IPS DF 6.9 (cell line): ENCODE data around the gene ZNF335.
"Not testable (repeated sequence)": the region's sequence is repeated elsewhere in the genome, so short reads cannot be mapped to it uniquely, and the experiment has no call there.

Source experiments
- DNase-seq: peaks from one replicate; pipeline ENCODE4 v3.0.0-alpha.2; 2013; ENCODE audit warnings: low read depth, low spot score
- H3K27ac ChIP-seq: one replicate; pipeline ENCODE4 v1.5.1; 2013; ENCODE audit warnings: low read length, control low read depth
- H3K27me3 ChIP-seq: 2 replicates; pipeline ENCODE4 v1.6.1; 2013; ENCODE audit warnings: mild to moderate bottlenecking, low read length; ENCODE audit not compliant: control insufficient read depth, insufficient read depth
- H3K36me3 ChIP-seq: 2 replicates; pipeline ENCODE4 v1.6.1; 2013; ENCODE audit warnings: low read length; ENCODE audit not compliant: control insufficient read depth, insufficient read depth
- H3K4me1 ChIP-seq: 2 replicates; pipeline ENCODE4 v1.6.1; 2013; ENCODE audit warnings: low read length; ENCODE audit not compliant: control insufficient read depth, insufficient read depth
- H3K4me3 ChIP-seq: 2 replicates; pipeline ENCODE4 v1.5.1; 2013; ENCODE audit warnings: mild to moderate bottlenecking, low read length
- H3K9me3 ChIP-seq: 2 replicates; pipeline ENCODE4 v1.6.1; 2013; ENCODE audit warnings: low read length, inconsistent platforms; ENCODE audit not compliant: control insufficient read depth, insufficient read depth
- WGBS: extraction: QIAGEN DNeasy Blood & Tissue Kit; methylation state at CpG from one replicate; pipeline ENCODE4 v1.1.7; 2013; ENCODE audit warnings: mixed read lengths, missing lambda C conversion rate; ENCODE audit not compliant: insufficient read length, insufficient coverage; 5-methylcytosine and 5-hydroxymethylcytosine counted together

Gene ZNF335

GRCh38 chr20:45933266-45934045, 38.5 kb downstream of the ZNF335 start:
- no peaks in the 10 kb centered on the region for H3K27me3 ChIP-seq
- H3K4me3 ChIP-seq: peak overlapping the region; percentile 77; the same call in 1 of the 2 replicates
- DNase-seq: peak; percentile 89
- H3K9me3 ChIP-seq: no peaks in the 10 kb centered on the region
- H3K4me1 ChIP-seq: no peaks in the 10 kb centered on the region
- no CpG with 5 or more reads among the region's 22 CpGs for WGBS
- peaks cover 5% of the 10 kb centered on the region; the same call in 1 of the 2 replicates for H3K36me3 ChIP-seq
- H3K27ac ChIP-seq: peak overlapping the region; percentile 25

DNA sequence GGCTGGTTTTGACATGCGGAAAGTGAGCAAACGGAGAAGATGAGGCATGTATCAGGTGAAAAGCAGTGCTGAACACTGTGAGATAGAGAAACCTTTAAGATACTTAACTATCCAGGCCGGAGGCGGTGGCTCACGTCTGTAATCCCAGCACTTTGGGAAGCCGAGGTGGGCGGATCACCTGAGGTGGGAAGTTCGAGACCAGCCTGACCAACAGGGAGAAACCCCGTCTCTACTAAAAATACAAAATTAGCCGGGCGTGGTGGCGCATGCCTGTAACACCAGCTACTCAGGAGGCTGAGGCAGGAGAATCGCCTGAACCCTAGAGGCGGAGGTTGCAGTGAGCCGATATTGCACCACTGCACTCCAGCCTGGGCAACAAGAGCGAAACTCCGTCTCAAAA, 40.3 kb downstream of the ZNF335 start:
- no CpG with 5 or more reads among the region's 17 CpGs for WGBS
- not testable (repeated sequence) for H3K4me3 ChIP-seq, H3K9me3 ChIP-seq, DNase-seq, H3K4me1 ChIP-seq, H3K27ac ChIP-seq, H3K27me3 ChIP-seq, H3K36me3 ChIP-seq

DNA sequence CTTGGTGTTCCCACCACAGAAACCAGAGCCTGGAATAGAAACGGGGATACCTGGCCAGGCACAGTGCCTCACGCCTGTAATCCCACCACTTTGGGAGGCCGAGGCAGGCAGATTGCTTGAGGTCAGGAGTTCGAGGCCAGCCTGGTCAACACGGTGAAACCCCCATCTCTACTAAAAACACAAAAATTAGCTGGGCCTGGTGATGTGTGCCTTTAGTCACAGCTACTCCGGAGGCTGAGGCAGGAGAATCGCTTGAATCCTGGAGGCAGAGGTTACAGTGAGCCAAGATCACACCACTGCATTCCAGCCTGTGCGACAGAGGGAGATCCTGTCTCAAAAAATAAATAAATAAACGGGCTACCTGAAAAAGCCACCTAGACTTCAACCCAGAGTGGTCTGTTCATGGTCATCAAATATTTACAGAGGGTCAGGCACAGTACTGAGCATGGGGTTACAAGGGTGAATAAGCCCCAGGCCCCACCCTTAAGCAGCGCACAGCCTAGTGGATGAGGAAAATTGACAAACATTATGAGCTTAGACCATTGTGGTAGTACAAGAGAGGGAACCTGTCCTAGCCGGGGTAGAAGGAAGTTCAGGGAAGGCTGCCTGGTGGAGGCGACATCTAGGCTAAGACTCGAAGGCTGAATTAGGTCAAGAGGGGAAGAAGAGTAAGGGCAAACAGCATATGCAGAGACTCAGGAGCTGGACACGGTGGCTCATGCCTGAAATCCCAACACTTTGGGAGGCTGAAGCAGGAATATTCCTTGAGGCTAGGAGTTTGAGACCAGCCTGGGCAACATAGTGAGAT, 44.7 kb downstream of the ZNF335 start:
- peaks cover 2% of the 10 kb centered on the region; the same call in 1 of the 2 replicates for H3K4me1 ChIP-seq
- H3K27ac ChIP-seq: no peak overlapping the region
- no CpG with 5 or more reads among the region's 14 CpGs for WGBS
- H3K36me3 ChIP-seq: no peaks in the 10 kb centered on the region
- no peak for DNase-seq
- H3K27me3 ChIP-seq: no peaks in the 10 kb centered on the region
- no peak overlapping the region for H3K4me3 ChIP-seq
- no peaks in the 10 kb centered on the region for H3K9me3 ChIP-seq

- Histone ChIP-seq H3K4me1 (peaks cover 2% of the 10 kb centered on the region; the same call in 1 of the 2 replicates), H3K4me3 (no peak overlapping the region), H3K9me3 (no peaks in the 10 kb centered on the region), H3K27ac (no peak overlapping the region), H3K27me3 (no peaks in the 10 kb centered on the region), H3K36me3 (no peaks in the 10 kb centered on the region)
- no peak for DNase-seq
- no CpG with 5 or more reads among the region's 2 CpGs for WGBS
Observed at GRCh38 chr20:45926731-45927070, 45.3 kb downstream of the ZNF335 start.

DNA sequence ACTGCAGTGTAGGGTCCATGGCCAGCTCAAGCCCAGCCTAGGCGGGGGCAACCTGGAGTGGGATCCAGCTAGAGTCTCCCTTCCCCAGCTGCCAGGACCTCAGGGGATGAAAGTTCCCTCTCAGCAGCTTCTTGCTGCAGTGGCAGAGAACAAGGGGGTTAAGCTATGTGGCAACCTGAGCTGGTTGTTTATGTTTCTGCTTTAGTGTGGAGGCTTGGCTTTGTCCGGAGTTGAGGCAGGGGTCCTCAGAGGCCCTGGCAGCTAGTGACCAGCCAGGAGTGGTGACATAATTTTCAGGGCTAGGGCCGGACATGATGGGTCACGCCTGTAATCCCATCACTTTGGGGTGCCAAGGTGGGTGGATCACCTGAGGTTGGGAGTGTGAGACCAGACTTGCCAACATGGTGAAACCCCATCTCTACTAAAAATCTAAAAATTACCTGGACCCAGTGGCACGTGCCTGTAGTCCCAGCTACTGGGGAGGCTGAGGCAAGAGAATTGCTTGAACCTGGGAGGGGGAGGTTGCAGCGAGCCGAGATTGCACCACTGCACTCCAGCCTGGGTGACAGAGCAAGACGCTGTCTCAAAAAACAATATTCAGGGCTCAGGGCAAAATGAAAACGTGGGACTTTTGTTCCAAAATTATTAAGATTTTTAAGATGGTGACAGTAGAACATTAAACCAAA, 46.0 kb downstream of the ZNF335 start:
- DNase-seq: no peak
- no peak overlapping the region for H3K4me3 ChIP-seq
- no peaks in the 10 kb centered on the region for H3K27me3 ChIP-seq
- peaks cover 2% of the 10 kb centered on the region; the same call in 1 of the 2 replicates for H3K4me1 ChIP-seq
- H3K27ac ChIP-seq: no peak overlapping the region
- no peaks in the 10 kb centered on the region for H3K9me3 ChIP-seq
- H3K36me3 ChIP-seq: no peaks in the 10 kb centered on the region
- WGBS: no CpG with 5 or more reads among the region's 9 CpGs

DNA sequence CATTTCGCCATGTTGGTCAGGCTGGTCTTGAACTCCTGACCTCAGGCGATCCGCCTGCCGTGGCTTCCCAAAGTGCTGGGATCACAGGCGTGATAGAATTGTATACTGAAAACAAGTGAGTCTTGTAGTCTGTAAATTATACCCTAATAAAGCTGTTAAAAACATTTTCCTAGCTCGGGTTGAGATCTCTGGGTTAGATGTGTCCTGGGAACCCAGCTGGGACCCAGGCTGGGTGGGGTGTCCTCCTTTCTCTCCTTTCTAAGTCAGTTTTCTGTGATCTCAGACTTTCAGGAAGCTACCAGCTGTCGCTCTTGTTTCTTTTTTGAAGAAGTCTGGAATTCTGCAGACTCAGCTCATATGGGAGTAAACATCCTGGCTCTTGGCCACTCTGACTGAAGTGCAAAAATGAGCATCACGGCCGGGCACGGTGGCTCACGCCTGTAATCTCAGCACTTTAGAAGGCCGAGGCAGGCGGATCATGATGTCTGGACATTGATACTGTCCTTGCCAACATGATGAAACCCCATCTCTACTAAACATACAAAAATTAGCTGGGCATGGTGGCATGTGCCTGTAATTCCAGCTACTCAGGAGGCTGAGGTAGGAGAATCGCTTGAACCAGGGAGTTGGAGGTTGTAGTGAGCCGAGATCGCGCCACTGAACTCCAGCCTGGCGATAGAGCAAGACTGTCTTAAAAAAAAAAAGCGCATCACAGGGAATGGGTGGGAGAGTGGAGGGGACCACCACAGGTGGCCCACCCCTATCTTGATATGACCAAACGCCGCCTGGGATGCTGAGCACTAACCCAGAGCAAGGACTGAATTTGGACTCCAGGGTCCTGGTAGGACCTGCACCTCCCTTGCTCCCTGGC, 47.4 kb downstream of the ZNF335 start:
- Histone ChIP-seq H3K27ac (no peak overlapping the region), H3K9me3 (no peaks in the 10 kb centered on the region), H3K36me3 (no peaks in the 10 kb centered on the region), H3K27me3 (no peaks in the 10 kb centered on the region), H3K4me1 (peaks cover 2% of the 10 kb centered on the region; the same call in 1 of the 2 replicates), H3K4me3 (no peak overlapping the region)
- no peak for DNase-seq
- no CpG with 5 or more reads among the region's 21 CpGs for WGBS

DNA sequence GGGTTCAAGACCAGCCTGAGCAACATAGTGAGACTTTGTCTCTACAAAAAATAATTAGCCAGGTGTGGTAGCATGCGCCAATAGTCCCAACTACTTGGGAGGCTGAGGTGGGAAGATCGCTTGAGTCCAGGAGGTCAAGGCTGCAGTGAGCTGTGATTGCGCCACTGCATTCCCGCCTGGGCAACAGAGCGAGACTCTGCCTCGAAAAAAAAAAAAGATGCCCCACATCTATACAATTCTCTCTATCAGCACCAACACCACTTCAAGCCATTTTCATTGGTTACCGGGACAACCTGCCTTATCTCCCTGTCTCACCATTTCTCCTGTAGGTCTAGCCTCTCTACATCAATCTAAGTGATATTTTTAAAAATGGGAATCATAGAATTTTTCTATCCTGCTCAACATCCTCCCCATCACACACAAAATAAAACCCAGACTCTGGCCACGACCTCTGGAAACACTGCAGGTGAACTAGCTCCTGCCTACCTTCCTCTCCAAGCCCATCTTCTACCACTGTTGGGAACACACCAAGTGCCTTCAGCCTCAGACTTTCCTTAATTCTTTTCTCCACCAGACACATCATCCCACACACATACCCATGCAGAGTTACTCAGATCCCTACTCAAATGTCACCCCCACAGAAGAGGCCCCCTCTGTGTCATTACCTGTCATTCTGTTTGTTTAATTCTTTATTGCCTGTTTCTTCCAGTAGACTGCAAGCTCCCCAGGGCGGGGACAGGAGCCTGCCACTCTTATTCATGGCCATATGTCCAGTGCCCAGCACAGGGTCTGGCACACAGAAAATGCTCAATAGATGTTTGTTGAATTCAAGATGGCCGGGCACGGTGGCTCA, 50.4 kb downstream of the ZNF335 start:
- Histone ChIP-seq H3K27ac (no peak overlapping the region), H3K36me3 (no peaks in the 10 kb centered on the region), H3K9me3 (no peaks in the 10 kb centered on the region), H3K4me3 (no peak overlapping the region), H3K27me3 (no peaks in the 10 kb centered on the region), H3K4me1 (peaks cover 2% of the 10 kb centered on the region; the same call in 1 of the 2 replicates)
- DNase-seq: no peak
- no CpG with 5 or more reads among the region's 11 CpGs for WGBS

DNA sequence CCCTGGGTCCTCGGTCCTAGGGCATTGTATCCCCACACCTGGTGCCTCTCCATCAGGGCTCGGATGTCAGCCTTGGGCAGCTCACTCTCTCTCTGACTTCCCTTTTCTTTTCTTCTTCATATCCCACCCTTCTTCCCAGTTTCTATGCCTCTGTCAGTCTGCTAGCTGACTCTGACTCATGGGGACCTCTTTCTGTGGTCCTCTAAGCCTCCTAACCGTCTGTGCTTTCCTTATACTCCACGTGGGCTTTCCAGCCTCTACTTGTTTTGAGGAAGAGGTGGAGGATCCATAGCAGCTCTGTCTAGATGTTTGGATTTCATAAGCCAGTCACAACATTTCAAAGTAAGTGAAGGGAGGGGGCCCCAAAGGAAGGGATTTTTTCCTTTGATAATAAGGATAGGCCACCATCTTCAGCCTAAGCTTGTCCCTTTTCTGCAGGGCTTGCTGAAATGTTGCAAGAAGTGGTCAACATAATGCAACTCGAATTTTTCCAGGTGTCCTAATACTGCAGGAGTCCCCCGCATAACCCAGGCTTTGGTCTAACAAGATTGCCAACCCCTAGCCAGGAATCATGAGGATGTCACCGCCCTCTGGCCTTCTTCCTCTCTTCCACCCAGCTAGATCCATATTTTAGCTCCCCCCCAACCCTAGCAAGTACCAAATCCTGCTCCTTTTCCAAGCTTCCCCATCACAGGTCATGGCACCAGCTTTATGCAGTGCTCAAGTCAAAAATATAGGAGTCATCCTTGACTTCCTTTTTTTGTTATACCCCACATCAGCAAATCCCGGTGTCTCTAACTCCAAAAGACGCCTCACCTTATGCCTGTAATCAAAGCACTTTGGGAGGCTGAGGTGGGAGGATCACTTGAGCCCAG, 51.3 kb downstream of the ZNF335 start:
- DNase-seq: no peak
- no peak overlapping the region for H3K27ac ChIP-seq
- no peaks in the 10 kb centered on the region for H3K27me3 ChIP-seq
- no CpG with 5 or more reads among the region's 9 CpGs for WGBS
- H3K9me3 ChIP-seq: no peaks in the 10 kb centered on the region
- H3K36me3 ChIP-seq: no peaks in the 10 kb centered on the region
- H3K4me3 ChIP-seq: no peak overlapping the region
- no peaks in the 10 kb centered on the region for H3K4me1 ChIP-seq
